PC-3 (cell line): Measurements from ENCODE around the gene SAMD11.

ENCODE experiments used
- EZH2 ChIP-seq: fragments of 300-600 bp; sonication (generic); IDR thresholded peaks from one replicate; pipeline ENCODE4 v1.6.1; 2017; ENCODE audit warnings: antibody characterized with exemption, mild to moderate bottlenecking, low read length; ENCODE audit not compliant: unreplicated experiment
- EZH2phosphoT487 ChIP-seq: fragments of 300-600 bp; sonication (generic); IDR thresholded peaks from 2 replicates; pipeline ENCODE4 v1.6.1; 2018; ENCODE audit warnings: mild to moderate bottlenecking, antibody characterized with exemption, low read length, borderline replicate concordance
- TF ChIP-seq, protein P1 (sequence below): fragments of 300-600 bp; sonication (generic); conservative IDR thresholded peaks from 2 replicates; pipeline ENCODE4 v1.5.1; 2017; ENCODE audit warnings: antibody characterized with exemption, low read depth, mild to moderate bottlenecking, low read length

DNA sequence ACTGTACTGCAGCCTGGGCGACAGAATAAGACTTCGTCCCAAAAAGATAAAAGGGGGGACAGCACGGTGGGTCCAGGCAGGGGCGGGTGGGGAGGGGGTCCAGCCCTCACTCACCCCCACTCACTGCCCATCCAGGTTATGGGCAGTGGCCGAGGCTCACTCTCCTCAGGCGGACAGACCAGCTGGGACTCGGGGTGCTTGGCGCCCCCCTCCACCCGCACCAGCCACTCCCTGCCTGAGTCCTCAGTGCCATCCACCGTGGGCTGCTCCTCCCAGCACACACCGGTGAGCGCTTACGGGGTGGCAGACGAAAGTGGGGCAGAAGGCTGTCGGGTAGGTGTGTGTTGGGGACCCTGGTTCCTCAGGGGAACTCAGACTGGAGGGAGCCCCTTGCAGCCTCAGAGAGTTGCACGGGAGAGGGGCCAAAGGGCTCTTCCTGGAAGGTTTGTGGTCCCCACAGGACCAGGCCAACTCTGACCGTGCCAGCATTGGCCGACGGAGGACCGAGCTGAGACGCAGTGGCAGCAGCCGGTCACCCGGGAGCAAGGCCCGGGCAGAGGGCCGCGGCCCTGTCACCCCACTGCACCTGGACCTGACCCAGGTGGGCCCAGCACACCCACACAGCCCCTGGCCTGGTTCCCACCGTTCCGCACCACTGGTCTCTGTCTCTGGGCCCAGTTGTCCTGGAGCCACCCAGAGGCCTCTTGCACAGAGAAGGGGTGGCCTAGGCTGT lies 49.2 kb downstream of the SAMD11 start:
- TF ChIP-seq, protein P1, sequence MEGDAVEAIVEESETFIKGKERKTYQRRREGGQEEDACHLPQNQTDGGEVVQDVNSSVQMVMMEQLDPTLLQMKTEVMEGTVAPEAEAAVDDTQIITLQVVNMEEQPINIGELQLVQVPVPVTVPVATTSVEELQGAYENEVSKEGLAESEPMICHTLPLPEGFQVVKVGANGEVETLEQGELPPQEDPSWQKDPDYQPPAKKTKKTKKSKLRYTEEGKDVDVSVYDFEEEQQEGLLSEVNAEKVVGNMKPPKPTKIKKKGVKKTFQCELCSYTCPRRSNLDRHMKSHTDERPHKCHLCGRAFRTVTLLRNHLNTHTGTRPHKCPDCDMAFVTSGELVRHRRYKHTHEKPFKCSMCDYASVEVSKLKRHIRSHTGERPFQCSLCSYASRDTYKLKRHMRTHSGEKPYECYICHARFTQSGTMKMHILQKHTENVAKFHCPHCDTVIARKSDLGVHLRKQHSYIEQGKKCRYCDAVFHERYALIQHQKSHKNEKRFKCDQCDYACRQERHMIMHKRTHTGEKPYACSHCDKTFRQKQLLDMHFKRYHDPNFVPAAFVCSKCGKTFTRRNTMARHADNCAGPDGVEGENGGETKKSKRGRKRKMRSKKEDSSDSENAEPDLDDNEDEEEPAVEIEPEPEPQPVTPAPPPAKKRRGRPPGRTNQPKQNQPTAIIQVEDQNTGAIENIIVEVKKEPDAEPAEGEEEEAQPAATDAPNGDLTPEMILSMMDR = no peak
- no peak for TF ChIP-seq EZH2
- no peak for TF ChIP-seq EZH2phosphoT487
